Esophagus squamous epithelium (tissue), 5 donors: Measurements from ENCODE around the gene SPIB. TPM values are rescaled to one million over a fixed set of nuclear protein-coding genes. Genes with fewer than 3 reads are reported as not detected.

Experiments
- DNase-seq: peaks from one replicate; lab custom pipeline; 2025; lab: John Stamatoyannopoulos, UW
- H3K27ac ChIP-seq, 4 donors: fragments of 200-600 bp; sonication (generic); one replicate each; pipeline ENCODE4 v1.5.1; 2016 to 2019; ENCODE audit warnings: mild to moderate bottlenecking in 1 of 4
- H3K27me3 ChIP-seq, 4 donors: fragments of 200-600 bp; sonication (generic); 1 replicate in 3 of 4; 2 replicates in 1 of 4; pipeline versions ENCODE4 v1.5.1 to v1.6.0; 2017 to 2021; ENCODE audit warnings: antibody characterized with exemption in 1 of 4
- H3K36me3 ChIP-seq, 3 donors: fragments of 200-600 bp; sonication (generic); one replicate each; pipeline ENCODE4 v1.5.1; 2016 to 2019
- H3K4me1 ChIP-seq, 3 donors: fragments of 200-600 bp; sonication (generic); one replicate each; pipeline ENCODE4 v1.5.1; 2017 to 2019
- H3K4me3 ChIP-seq, 4 donors: fragments of 200-600 bp; sonication (generic); 1 replicate in 3 of 4; 2 replicates in 1 of 4; pipeline ENCODE4 v1.5.1; 2016 to 2019; ENCODE audit warnings: mild to moderate bottlenecking in 2 of 4, moderate library complexity in 1 of 4
- H3K9me3 ChIP-seq, 3 donors: fragments of 200-600 bp; sonication (generic); one replicate each; pipeline ENCODE4 v1.5.1; 2016 to 2019
- CTCF ChIP-seq, 6 experiments: fragments of 450-650 bp in 4 of 6; fragments of 200-600 bp in 2 of 6; sonication (generic) in 2 of 6; IDR thresholded peaks; one replicate each; pipeline ENCODE4 v1.5.1; 2016 to 2019; ENCODE audit warnings: antibody characterized with exemption in 6 of 6, mild to moderate bottlenecking in 4 of 6, moderate library complexity in 4 of 6
- POLR2A ChIP-seq, 4 donors: fragments of 450-650 bp; IDR thresholded peaks; one replicate each; pipeline ENCODE4 v1.6.1; 2017; ENCODE audit warnings: antibody characterized with exemption in 4 of 4, mild to moderate bottlenecking in 4 of 4, moderate library complexity in 3 of 4
- WGBS, 2 donors: methylation state at CpG; one replicate each; pipeline ENCODE4 v1.1.5; 2018; 5-methylcytosine and 5-hydroxymethylcytosine counted together
- intact Hi-C: fragments of 100-400 bp; cut with DNase I; formaldehyde crosslinking; loops from one replicate; pipeline ENCODE4 v1.15.0; 2022
- total RNA-seq, 4 donors: library from RNA; depleted of rRNA; stranded (reverse); fragments of >200 nt; gene quantifications; one replicate each; pipeline ENCODE4 v1.1.0, GENCODE V29; 2016
- donor health status: DM: yes; HTN: yes; CAD: no.

SPIB gene
- total RNA-seq, 4 donors from 2014 or later = 0.32 TPM; not detected in 3

- H3K4me1 ChIP-seq = peaks cover 9 to 29% (median 10%) of the 10 kb centered on the region in 3 donors
- intact Hi-C loops = no loop called here
- peaks cover 0 to 43% (median 8%) of the 10 kb centered on the region in 3 donors for H3K36me3 ChIP-seq
- no peaks in the 10 kb centered on the region for H3K27me3 ChIP-seq
- 21 to 24% methylated on average over 15 to 20 of the region's 20 CpGs for WGBS, 2 donors
- no peak for TF ChIP-seq CTCF (IDR thresholded peaks at IDR 0.05)
- TF ChIP-seq POLR2A (IDR thresholded peaks at IDR 0.05) = no peak
- H3K27ac ChIP-seq = peak overlapping the region; percentile 81 to 89 (median 82)
- H3K9me3 ChIP-seq = no peaks in the 10 kb centered on the region
- no peak for DNase-seq
- H3K4me3 ChIP-seq = peak overlapping the region; percentile 79 to 92 (median 84)
Observed at GRCh38 chr19:50476907-50477238, 58.1 kb downstream of the SPIB start.

GRCh38 chr19:50477751-50478515, 59.2 kb downstream of the SPIB start:
- DNase-seq = no peak
- Histone ChIP-seq H3K27ac (no peak overlapping the region), H3K36me3 (peaks cover 0 to 53% (median 8%) of the 10 kb centered on the region in 3 donors), H3K4me1 (peaks cover 9 to 29% (median 10%) of the 10 kb centered on the region in 3 donors), H3K27me3 (no peaks in the 10 kb centered on the region), H3K9me3 (no peaks in the 10 kb centered on the region), H3K4me3 (peak overlapping the region in 2 of 4 donors; percentile 84 to 92)
- no peak for TF ChIP-seq POLR2A (IDR thresholded peaks at IDR 0.05)
- intact Hi-C loops = no loop called here
- 89 to 90% methylated on average over 12 to 13 of the region's 17 CpGs for WGBS, 2 donors

- no peaks in the 10 kb centered on the region for H3K27me3 ChIP-seq
- H3K9me3 ChIP-seq = no peaks in the 10 kb centered on the region
- no peak for DNase-seq
- peaks cover 0 to 63% (median 13%) of the 10 kb centered on the region in 3 donors for H3K36me3 ChIP-seq
- no peak overlapping the region for H3K4me3 ChIP-seq
- no peak for TF ChIP-seq POLR2A (IDR thresholded peaks at IDR 0.05)
- peak in 2 of 6 experiments; percentile 14 to 40 for TF ChIP-seq CTCF (IDR thresholded peaks at IDR 0.05)
- intact Hi-C loops = no loop called here
- H3K4me1 ChIP-seq = peaks cover 9 to 29% (median 10%) of the 10 kb centered on the region in 3 donors
- 70 to 75% methylated on average over 5 to 14 of the region's 19 CpGs for WGBS, 2 donors
- no peak overlapping the region for H3K27ac ChIP-seq
Observed at GRCh38 chr19:50478901-50479715, 60.4 kb downstream of the SPIB start.

- peaks cover 9 to 29% (median 10%) of the 10 kb centered on the region in 3 donors for H3K4me1 ChIP-seq
- H3K27me3 ChIP-seq = no peaks in the 10 kb centered on the region
- peaks cover 0 to 70% (median 13%) of the 10 kb centered on the region in 3 donors for H3K36me3 ChIP-seq
- no peak for TF ChIP-seq CTCF (IDR thresholded peaks at IDR 0.05)
- TF ChIP-seq POLR2A (IDR thresholded peaks at IDR 0.05) = no peak
- H3K9me3 ChIP-seq = no peaks in the 10 kb centered on the region
- intact Hi-C loops = no loop called here
- H3K4me3 ChIP-seq = no peak overlapping the region
- 89 to 90% methylated on average over 3 to 5 of the region's 16 CpGs for WGBS, 2 donors
- no peak overlapping the region for H3K27ac ChIP-seq
- DNase-seq = no peak
Observed at GRCh38 chr19:50479761-50480251, 61.1 kb downstream of the SPIB start.

GRCh38 chr19:50480281-50481111, 61.8 kb downstream of the SPIB start:
- intact Hi-C loops = no loop called here
- no peak for TF ChIP-seq CTCF (IDR thresholded peaks at IDR 0.05)
- TF ChIP-seq POLR2A (IDR thresholded peaks at IDR 0.05) = no peak
- Histone ChIP-seq H3K9me3 (no peaks in the 10 kb centered on the region), H3K27ac (no peak overlapping the region), H3K27me3 (no peaks in the 10 kb centered on the region), H3K4me3 (no peak overlapping the region), H3K36me3 (peaks cover 0 to 75% (median 13%) of the 10 kb centered on the region in 3 donors), H3K4me1 (peaks cover 9 to 29% (median 10%) of the 10 kb centered on the region in 3 donors)
- 96 to 100% methylated on average over 3 to 8 of the region's 37 CpGs for WGBS, 2 donors
- no peak for DNase-seq
